Measurements from ENCODE around the gene TMEM165. TPM values are rescaled to one million over a fixed set of nuclear protein-coding genes. Genes with fewer than 3 reads are reported as not detected.

Gene TMEM165
- total and polyA plus RNA-seq, 9 of the 15 experiments (the other 6 are each of a cell fraction or from before 2014, with no cell fraction given), result 21.3 to 145 (median 96.8) TPM

DNA sequence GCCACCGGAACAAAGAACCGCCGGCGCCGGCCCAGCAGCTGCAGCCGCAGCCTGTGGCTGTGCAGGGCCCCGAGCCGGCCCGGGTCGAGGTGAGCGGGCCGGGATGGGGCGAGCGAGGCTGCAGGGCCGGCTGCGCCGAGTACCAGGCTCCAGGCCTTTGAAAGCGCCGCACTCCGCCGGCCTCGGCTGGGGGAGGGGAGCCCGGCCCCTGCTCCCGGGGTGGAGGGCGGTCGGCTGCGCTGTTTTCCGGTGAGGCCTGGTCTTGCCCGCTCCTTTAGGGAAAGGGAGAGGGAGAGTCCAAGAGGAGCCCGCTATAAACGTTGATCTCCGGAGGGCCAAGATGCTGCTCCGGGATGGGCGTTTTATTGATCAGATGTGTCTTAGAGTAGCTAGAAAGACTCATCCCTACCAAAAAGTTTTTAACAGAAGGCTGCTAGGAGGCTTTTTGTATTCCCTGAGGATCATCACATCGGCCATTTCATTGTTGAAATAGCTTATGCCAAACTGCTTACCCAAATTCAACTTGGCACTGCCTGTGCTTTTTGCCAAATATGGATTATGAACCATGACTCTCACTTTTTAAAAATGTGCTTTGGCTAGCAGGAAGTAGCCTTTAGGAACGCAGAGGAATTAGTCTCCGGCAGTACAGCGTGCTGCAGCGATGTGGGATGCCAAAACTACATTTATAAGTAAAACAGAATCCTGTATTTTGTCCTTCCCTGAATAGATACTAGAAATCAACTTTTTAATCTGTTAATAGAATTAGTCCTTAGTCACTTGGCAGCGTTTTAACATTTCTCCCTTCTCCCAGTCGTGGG, 760 bp downstream of the TMEM165 start (continued):
- TF ChIP-seq ARID3B (CRISPR knock-in tag; IDR thresholded peaks at IDR 0.05; ENCODE audit: borderline replicate concordance) (no peak), TCF3 (CRISPR knock-in tag; IDR thresholded peaks at IDR 0.05) (no peak), ZNF140 (CRISPR knock-in tag; IDR thresholded peaks at IDR 0.05) (no peak), ZNF717 (CRISPR knock-in tag; IDR thresholded peaks at IDR 0.05) (no peak), MTF1 (CRISPR knock-in tag; IDR thresholded peaks at IDR 0.05; ENCODE audit: borderline replicate concordance) (no peak), FOXA3 (CRISPR knock-in tag; conservative IDR thresholded peaks at IDR 0.05 in 1 of 2, IDR thresholded peaks at IDR 0.05 in 1 of 2) (no peak), ZNF3 (CRISPR knock-in tag; IDR thresholded peaks at IDR 0.05) (no peak), NCOA4 (IDR thresholded peaks at IDR 0.05; ENCODE audit: partially characterized antibody) (no peak), SIN3A (IDR thresholded peaks at IDR 0.05; ENCODE audit: borderline replicate concordance in 2 of 2, control insufficient read depth in 1 of 2, low read depth in 2 of 2, low read length in 2 of 2) (peak in 1 of 2 experiments; percentile 4; a peak in 1 of 4 replicates), SMARCC2 (IDR thresholded peaks at IDR 0.05; ENCODE audit: low read depth) (no peak), SIRT6 (IDR thresholded peaks at IDR 0.05; ENCODE audit: low read depth, low read length) (no peak)
- TF ChIP-seq, protein P1, sequence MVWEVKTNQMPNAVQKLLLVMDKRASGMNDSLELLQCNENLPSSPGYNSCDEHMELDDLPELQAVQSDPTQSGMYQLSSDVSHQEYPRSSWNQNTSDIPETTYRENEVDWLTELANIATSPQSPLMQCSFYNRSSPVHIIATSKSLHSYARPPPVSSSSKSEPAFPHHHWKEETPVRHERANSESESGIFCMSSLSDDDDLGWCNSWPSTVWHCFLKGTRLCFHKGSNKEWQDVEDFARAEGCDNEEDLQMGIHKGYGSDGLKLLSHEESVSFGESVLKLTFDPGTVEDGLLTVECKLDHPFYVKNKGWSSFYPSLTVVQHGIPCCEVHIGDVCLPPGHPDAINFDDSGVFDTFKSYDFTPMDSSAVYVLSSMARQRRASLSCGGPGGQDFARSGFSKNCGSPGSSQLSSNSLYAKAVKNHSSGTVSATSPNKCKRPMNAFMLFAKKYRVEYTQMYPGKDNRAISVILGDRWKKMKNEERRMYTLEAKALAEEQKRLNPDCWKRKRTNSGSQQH (CRISPR knock-in tag; IDR thresholded peaks at IDR 0.05), result no peak
- TF ChIP-seq, protein P2, sequence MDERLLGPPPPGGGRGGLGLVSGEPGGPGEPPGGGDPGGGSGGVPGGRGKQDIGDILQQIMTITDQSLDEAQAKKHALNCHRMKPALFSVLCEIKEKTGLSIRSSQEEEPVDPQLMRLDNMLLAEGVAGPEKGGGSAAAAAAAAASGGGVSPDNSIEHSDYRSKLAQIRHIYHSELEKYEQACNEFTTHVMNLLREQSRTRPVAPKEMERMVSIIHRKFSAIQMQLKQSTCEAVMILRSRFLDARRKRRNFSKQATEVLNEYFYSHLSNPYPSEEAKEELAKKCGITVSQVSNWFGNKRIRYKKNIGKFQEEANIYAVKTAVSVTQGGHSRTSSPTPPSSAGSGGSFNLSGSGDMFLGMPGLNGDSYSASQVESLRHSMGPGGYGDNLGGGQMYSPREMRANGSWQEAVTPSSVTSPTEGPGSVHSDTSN (CRISPR knock-in tag; IDR thresholded peaks at IDR 0.05; ENCODE audit: low read depth), result no peak
- TF ChIP-seq, protein P2 (tag; conservative IDR thresholded peaks at IDR 0.05; ENCODE audit: low read depth), result no peak
- TF ChIP-seq, protein P3, sequence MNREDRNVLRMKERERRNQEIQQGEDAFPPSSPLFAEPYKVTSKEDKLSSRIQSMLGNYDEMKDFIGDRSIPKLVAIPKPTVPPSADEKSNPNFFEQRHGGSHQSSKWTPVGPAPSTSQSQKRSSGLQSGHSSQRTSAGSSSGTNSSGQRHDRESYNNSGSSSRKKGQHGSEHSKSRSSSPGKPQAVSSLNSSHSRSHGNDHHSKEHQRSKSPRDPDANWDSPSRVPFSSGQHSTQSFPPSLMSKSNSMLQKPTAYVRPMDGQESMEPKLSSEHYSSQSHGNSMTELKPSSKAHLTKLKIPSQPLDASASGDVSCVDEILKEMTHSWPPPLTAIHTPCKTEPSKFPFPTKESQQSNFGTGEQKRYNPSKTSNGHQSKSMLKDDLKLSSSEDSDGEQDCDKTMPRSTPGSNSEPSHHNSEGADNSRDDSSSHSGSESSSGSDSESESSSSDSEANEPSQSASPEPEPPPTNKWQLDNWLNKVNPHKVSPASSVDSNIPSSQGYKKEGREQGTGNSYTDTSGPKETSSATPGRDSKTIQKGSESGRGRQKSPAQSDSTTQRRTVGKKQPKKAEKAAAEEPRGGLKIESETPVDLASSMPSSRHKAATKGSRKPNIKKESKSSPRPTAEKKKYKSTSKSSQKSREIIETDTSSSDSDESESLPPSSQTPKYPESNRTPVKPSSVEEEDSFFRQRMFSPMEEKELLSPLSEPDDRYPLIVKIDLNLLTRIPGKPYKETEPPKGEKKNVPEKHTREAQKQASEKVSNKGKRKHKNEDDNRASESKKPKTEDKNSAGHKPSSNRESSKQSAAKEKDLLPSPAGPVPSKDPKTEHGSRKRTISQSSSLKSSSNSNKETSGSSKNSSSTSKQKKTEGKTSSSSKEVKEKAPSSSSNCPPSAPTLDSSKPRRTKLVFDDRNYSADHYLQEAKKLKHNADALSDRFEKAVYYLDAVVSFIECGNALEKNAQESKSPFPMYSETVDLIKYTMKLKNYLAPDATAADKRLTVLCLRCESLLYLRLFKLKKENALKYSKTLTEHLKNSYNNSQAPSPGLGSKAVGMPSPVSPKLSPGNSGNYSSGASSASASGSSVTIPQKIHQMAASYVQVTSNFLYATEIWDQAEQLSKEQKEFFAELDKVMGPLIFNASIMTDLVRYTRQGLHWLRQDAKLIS (CRISPR knock-in tag; IDR thresholded peaks at IDR 0.05), result no peak
